ENCODE measurements around the gene TRPM6.

Gene TRPM6

DNA sequence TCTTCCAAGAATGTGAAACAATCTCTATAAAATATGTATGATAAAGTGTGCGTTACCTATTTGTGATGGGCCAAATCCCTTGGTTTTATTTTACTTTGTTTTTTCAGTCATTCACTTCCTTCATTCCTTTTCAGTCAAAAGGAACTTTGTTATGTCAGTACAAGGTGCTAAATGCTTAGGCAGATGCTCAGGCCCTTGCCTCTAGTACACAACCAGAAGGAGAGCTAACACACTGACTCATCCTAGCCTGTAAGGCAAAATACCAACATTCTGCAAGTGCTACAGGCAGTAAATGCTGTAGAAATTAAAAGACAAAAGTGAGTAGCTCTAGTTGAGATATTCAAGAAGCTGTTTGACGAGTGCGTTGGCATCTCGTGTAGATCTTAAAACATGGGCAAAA, 49.4 kb downstream of the TRPM6 start:
- TF ChIP-seq, protein P1, sequence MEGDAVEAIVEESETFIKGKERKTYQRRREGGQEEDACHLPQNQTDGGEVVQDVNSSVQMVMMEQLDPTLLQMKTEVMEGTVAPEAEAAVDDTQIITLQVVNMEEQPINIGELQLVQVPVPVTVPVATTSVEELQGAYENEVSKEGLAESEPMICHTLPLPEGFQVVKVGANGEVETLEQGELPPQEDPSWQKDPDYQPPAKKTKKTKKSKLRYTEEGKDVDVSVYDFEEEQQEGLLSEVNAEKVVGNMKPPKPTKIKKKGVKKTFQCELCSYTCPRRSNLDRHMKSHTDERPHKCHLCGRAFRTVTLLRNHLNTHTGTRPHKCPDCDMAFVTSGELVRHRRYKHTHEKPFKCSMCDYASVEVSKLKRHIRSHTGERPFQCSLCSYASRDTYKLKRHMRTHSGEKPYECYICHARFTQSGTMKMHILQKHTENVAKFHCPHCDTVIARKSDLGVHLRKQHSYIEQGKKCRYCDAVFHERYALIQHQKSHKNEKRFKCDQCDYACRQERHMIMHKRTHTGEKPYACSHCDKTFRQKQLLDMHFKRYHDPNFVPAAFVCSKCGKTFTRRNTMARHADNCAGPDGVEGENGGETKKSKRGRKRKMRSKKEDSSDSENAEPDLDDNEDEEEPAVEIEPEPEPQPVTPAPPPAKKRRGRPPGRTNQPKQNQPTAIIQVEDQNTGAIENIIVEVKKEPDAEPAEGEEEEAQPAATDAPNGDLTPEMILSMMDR (IDR thresholded peaks at IDR 0.05; ENCODE audit: control extremely low read depth, extremely low read depth, low read depth, missing control alignments): no peak
- POLR2A ChIA-PET: no interaction called here
- DNase-seq (ENCODE audit: extremely low spot score): no peak
- CTCF ChIA-PET: interaction anchor here (0.8 kb wide), 1 partner anchor 61 kb away, joined by 3 read pairs; no protein-coding TSS in a partner anchor

DNA sequence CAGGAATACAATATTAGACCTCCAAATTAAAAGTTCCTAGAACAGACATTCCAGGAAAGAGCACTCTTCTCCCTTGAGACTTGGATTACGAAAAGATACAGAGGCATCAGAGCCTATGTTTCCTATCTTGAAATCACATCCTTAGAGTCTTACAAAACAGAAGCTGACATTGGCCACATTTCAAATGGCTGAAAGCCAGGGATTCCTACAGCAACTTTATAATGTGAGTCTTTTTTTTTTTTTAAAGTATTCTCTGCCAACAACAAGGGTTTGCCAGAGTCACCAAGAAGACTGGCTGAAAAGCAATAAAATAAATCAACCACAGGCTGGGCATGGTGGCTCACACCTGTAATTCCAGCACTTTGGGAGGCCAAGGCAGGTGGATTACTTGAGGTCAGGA, 63.1 kb downstream of the TRPM6 start:
- POLR2A ChIA-PET: no interaction called here
- no peak for DNase-seq (ENCODE audit: extremely low spot score)
- CTCF ChIA-PET: no interaction called here
- TF ChIP-seq, protein P1 (IDR thresholded peaks at IDR 0.05; ENCODE audit: control extremely low read depth, extremely low read depth, low read depth, missing control alignments): no peak

DNA sequence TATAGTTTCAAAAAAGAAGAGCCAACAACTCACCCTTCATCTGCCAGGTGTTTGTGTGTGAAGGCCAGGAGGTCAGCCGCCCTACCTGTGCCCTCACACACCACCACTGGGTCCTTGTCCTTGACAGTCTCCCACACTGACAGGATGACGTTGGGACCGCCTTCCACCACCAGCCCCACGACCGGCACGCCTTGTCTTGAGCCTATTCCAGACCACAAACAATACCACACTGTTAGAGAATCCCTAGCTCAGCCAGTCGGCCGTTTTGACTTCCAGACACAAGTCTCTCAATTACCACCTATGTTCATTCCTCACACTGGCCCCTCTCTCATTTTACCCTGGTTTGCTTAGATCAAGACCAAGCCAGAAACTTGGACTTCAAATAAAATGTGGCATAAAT, 66.1 kb downstream of the TRPM6 start:
- TF ChIP-seq, protein P1 (IDR thresholded peaks at IDR 0.05; ENCODE audit: control extremely low read depth, extremely low read depth, low read depth, missing control alignments): no peak
- ChIA-PET POLR2A (no interaction called here), CTCF (no interaction called here)
- no peak for DNase-seq (ENCODE audit: extremely low spot score)

DNA sequence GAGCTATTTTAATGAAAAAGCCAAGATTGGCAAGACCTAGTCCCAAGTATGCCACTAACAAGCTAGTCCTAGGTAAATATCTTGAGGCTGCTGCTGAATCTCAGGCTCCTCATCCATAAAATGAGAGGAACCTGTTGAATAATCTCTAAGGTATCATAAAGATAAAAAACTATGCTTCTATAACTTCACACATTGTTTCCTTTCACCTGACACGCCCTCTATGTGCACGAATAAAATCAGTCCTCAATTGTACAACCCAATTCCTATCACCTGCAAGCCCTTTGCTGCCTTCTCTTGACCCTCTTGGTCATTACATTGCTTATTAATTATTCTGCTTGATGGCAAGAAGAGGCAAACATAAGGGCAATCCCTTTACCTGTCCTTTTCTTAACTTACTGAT, 69.9 kb downstream of the TRPM6 start:
- no peak for DNase-seq (ENCODE audit: extremely low spot score)
- POLR2A ChIA-PET: no interaction called here
- TF ChIP-seq, protein P1 (IDR thresholded peaks at IDR 0.05; ENCODE audit: control extremely low read depth, extremely low read depth, low read depth, missing control alignments): no peak
- CTCF ChIA-PET: no interaction called here

DNA sequence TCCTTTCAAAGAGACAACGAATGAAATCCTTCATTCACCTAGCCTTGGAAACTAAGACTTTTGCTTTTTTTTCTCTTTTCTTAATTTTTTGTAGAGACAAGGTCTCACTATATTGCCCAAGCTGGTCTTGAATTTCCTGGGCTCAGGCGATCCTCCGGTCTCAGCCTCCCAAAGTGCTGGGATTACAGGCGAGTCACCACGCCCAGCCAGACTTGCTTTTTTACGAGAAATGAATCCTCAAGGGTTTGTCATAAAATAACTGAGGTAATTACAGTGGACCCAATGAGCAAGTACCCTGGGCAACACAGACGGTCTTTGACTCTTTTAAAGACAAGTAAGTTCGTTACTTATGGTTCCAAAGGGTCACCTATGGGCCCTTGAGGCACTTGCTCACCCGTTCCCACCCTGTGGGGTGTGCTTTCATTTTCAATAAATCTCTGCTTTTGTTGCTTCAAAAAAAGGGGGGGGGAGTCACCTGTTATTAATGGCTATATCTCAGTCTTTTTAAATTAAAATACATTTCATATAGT, 70.4 kb downstream of the TRPM6 start:
- TF ChIP-seq, protein P1 (IDR thresholded peaks at IDR 0.05; ENCODE audit: control extremely low read depth, extremely low read depth, low read depth, missing control alignments): no peak
- ChIA-PET CTCF (interaction anchor here (1.2 to 2.1 kb wide), 2 partner anchors 10 to 184 kb away, joined by 3 to 7 read pairs; no protein-coding TSS in a partner anchor), POLR2A (no interaction called here)
- DNase-seq (ENCODE audit: extremely low spot score): no peak

DNA sequence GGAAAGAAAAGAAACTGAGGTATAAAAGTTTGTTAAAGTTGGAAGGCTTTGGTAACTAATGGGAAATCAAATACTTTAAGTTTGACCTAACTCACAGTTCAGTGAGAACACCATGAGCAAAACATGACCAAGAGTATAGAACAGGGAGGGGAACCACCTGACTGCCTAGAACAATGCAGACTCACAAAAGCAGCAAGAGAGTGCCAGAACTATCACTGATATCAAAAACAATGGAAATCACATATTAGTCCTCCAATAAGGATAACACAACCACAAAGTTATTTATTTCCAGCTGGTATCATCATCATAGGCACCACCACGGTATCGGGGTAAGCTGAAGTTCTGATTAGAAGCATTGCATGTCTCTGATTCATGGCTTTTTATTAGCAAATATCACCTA, 77.5 kb downstream of the TRPM6 start:
- ChIA-PET CTCF (no interaction called here), POLR2A (no interaction called here)
- no peak for DNase-seq (ENCODE audit: extremely low spot score)
- TF ChIP-seq, protein P1 (IDR thresholded peaks at IDR 0.05; ENCODE audit: control extremely low read depth, extremely low read depth, low read depth, missing control alignments): no peak

DNA sequence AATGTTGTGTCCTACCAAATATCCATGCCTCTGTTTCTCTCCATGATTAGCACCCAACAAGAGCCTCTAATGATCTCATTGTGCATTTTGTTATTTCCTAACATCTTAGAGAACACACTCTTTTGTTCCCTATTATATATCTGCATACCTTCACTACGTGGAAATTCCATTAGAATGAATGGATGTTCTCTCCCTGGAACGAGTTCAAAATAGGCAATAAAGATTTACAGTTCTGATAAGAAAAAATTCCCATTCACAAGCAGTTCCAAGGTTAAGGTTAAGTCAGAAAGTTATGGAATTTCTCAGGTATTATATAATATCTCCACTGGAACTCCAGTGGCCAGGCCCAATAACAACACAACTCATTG, 83.7 kb downstream of the TRPM6 start:
- ChIA-PET CTCF (no interaction called here), POLR2A (no interaction called here)
- no peak for DNase-seq (ENCODE audit: extremely low spot score)
- TF ChIP-seq, protein P1 (IDR thresholded peaks at IDR 0.05; ENCODE audit: control extremely low read depth, extremely low read depth, low read depth, missing control alignments): no peak

Measured in GM10248 (cell line).